Measurements from ENCODE around the gene CPSF6. TPM values are rescaled to one million over a fixed set of nuclear protein-coding genes. Genes with fewer than 3 reads are reported as not detected.

CPSF6 gene
- total RNA-seq, 1 experiment from 2014 or later = 38.0 TPM

Other genes with a start within 250 kb of the CPSF6 start
- gene LYZ, start 108.8 kb downstream of the CPSF6 start, total RNA-seq (2014; rRNA removed; shearing (Covaris generic)) = not detected in 2 replicates
- 45.8 and 57.9 TPM in 2 replicates for gene YEATS4, start 120.2 kb downstream of the CPSF6 start, total RNA-seq (2014; rRNA removed; shearing (Covaris generic))
- 21.8 and 26.3 TPM in 2 replicates for gene FRS2, start 230.8 kb downstream of the CPSF6 start, total RNA-seq (2014; rRNA removed; shearing (Covaris generic))

Measured in H7 (cell line).